GM19468 (cell line): ENCODE results near the gene ATP8A1.
"Not testable (repeated sequence)": the region's sequence is repeated elsewhere in the genome, so short reads cannot be mapped to it uniquely, and the experiment has no call there.

Experiments
- ATAC-seq: cut with Tn5 transposase; IDR thresholded peaks from one replicate; pipeline ENCODE4 v1.9.1; 2021; ENCODE audit warnings: mild to moderate bottlenecking, moderate library complexity, moderate number of reproducible peaks; ENCODE audit not compliant: unreplicated experiment; ENCODE audit errors: extremely low read depth

Gene ATP8A1

GRCh38 chr4:42480717-42481116 lies 176.2 kb downstream of the ATP8A1 start:
- ATAC-seq = no peak

GRCh38 chr4:42480281-42480680 lies 176.6 kb downstream of the ATP8A1 start:
- ATAC-seq = no peak

DNA sequence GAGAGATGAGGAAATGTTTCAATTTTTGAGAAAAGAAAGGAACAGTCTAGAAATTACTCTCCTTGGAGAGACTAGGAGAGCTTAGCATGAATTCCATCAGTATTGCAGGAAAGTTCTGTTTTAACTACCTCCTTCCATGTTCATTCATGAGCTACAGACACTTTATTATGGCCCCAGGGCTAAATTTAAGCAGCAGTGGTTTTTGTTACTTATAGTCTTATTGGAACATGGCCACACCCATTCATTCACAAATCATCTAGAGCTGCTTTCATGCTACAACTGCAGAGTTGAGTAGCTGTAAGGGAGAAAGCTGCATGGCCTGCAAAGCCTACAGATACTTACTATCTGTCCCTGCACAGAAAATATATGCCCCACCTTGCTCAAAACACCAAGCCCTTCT lies 178.0 kb downstream of the ATP8A1 start:
- no peak for ATAC-seq

GRCh38 chr4:42478509-42478908 lies 178.4 kb downstream of the ATP8A1 start:
- no peak for ATAC-seq

DNA sequence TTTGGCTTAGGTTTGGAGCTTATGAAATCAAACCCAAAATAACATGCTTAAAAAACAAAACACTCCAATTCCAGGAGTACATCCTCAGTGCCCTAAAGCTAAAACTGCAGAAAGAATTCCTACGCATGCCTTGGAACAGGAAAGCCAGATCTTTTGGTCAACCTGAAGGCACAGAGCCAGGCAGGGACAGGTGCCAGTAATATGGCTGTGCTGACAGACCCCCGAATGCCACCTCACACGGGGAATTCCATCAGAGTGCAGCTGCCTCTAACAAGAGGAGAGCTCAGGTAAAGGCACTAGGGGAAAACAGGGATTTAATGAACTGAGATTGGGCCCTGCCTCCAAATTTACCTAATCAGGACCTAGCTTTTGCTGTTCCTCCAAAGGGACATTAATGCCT lies 182.5 kb downstream of the ATP8A1 start:
- no peak for ATAC-seq

- ATAC-seq = no peak
Measured at GRCh38 chr4:42473071-42473684, 183.7 kb downstream of the ATP8A1 start.

DNA sequence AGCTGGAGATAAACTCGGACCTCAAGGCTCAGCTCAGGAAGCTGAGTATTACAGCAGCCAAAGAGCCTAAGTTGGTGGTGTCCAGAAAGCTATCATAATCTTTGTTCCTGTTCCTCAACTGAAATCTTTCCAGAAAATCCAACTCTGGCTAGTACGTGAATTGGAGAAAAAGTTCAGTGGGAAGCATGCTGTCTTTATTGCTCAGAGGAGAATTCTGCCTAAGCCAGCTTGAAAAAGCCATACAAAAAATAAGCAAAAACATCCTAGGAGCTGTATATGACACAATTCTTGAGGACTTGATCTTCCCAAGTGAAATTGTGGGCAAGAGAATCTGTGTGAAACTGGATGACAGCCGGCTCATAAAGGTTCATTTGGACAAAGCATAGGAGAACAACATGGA lies 185.0 kb downstream of the ATP8A1 start:
- ATAC-seq = no peak

DNA sequence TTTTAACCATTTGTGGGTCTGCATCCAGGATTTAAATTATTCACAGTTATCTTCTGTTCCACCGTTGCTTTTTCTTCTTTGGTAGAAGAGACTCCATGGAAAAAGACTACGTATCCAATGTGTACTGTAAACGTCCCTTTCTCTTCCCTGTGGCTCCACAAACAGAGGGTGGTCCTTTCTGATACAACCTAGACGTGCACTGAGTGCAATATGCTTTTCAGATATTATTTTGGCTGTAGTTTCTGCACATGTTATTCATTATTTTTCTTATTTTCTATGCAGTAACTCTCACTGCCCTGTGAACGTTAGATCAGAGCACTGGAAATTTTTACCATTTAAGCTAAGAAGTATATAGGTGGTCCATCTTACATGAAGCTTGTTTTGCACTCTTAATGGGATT lies 186.9 kb downstream of the ATP8A1 start:
- ATAC-seq = no peak

- not testable (repeated sequence) for ATAC-seq
Measured at GRCh38 chr4:42467777-42468176, 189.1 kb downstream of the ATP8A1 start.

GRCh38 chr4:42466273-42466844 lies 190.5 kb downstream of the ATP8A1 start:
- ATAC-seq = no peak

- ATAC-seq = no peak
Measured at GRCh38 chr4:42464550-42465094, 192.3 kb downstream of the ATP8A1 start.

- not testable (repeated sequence) for ATAC-seq
Measured at GRCh38 chr4:42461216-42461615, 195.7 kb downstream of the ATP8A1 start.

DNA sequence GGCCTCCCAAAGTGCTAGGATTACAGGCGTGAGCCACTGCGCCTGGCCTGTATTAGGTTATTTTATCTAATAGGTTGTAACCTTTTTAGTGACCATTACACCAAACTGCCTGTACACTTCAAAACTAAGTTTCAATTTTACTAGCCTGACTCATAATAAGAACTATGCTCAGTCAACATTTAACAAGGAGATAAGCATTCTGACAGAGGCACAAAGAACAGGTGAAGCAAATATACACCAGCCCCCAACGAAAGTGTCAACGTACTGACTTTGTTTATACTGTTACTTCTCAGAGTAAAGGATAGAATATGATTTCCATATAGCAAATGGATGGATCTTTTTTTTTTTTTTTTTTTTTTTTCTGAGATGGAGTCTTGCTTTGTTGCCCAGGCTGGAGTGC lies 196.9 kb downstream of the ATP8A1 start:
- ATAC-seq = peak; percentile 85

DNA sequence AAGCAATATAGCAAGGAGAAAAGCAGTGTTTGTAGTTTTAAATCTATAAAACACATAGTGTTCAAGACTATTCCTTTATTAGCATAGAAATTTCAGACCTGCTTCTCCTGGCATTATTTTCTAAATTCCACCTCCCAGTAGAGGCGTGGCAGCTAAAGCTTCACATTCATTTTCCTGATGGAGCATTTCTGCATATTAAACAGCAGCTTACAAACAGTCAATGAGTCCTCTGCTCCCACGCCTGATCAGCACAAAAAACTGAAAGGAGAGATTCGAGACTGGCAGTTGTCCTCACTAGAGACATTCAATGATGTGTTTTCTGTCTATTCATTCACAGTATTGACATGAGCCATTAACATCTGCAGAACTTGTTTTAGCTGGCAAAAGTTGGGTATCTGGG lies 198.2 kb downstream of the ATP8A1 start:
- ATAC-seq = no peak

DNA sequence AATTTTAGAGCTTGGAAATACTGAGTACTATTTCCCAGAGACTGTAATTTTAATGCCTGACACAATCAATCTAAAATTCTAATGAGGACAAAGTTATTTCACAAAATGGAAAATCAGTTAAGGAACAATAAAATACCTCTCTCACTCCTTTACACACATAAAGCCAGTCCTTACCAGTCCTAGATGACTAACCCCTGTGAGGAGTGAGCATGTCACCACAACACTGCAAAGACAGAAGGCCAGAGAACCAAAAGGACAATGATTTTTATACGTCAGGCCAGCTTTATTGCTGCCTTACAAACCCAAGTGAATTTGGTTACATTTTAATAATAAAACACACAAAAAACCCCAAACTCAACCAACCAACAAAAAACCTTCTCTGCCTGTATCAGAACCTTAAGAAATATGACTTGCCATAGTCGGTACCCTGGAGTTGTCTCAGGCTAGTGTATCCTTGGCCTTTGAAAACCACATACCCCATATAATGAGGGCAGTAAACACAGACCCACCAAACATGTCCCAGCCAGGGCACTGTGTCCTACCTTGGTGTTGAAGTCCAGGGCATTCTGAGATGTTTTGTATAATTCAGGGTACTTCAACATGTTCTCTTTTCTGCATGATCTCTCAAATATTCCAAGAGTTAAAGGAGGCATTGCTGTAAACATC lies 202.0 kb downstream of the ATP8A1 start:
- ATAC-seq = no peak

DNA sequence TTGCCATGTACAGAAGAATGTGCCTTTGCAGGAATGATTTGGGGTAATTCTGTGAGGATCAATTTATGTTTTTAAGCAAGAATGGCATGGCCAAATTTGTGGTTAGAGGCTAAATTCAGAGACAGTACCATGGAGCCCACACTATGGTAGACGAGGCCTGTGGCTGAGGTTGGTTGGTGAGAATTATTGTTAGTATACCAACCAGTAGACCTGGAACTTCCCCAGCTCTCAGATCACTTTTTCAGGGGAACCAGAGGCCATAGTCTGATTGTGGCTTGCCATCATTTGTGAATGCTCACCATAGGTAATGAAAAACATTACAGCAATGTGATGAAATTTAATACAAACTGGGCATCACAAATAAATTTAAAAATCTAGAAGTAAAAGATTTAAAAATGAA lies 203.3 kb downstream of the ATP8A1 start:
- peak; percentile 51 for ATAC-seq

- no peak for ATAC-seq
Measured at GRCh38 chr4:42452823-42453222, 204.1 kb downstream of the ATP8A1 start.

GRCh38 chr4:42446823-42447222 lies 210.1 kb downstream of the ATP8A1 start:
- no peak for ATAC-seq

DNA sequence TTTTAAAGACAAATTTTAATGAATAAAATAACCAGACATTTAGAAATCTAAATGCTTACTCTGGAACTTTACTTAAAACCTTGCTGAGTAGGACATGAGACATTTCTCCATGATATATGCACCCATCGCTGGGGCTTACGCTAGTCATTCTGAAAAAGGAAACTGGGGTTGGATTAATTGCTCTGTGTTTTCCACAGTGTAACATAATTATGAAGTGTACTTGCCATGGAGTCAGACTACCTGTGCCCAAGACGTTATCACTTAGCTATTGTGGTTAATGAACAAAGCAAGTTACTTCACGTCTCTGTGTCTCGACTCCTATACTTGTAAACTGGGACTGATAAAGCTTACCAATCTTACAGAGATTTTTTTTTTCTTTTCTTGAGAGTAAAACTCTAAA lies 211.9 kb downstream of the ATP8A1 start:
- no peak for ATAC-seq

GRCh38 chr4:42442601-42443000 lies 214.3 kb downstream of the ATP8A1 start:
- ATAC-seq = no peak

- no peak for ATAC-seq
Measured at GRCh38 chr4:42440083-42440482, 216.8 kb downstream of the ATP8A1 start.
